ENCODE results near the gene DIPK1C. TPM values are rescaled to one million over a fixed set of nuclear protein-coding genes. Genes with fewer than 3 reads are reported as not detected.
A peak's percentile ranks its signal among the peaks of the same experiment; 100 is the strongest.

Gene DIPK1C
- total RNA-seq (2022) = not detected in 2 replicates
- percentile 8 among the genes with signal in this experiment for Bru-seq, nascent RNA
- not detected for BruChase-seq, experiment 1, labeled RNA remaining after a 2-hour chase
- BruChase-seq, experiment 2, labeled RNA remaining after a 6-hour chase = percentile 4 among the genes with signal in this experiment
- long read RNA-seq = 0 reads

- H3K9me3 Mint-ChIP-seq (ENCODE audit: unreplicated experiment) = no peaks in the 10 kb centered on the region
- H3K27ac Mint-ChIP-seq (ENCODE audit: unreplicated experiment) = no peak within 1 kb of the TSS
- intact Hi-C loops (cut with micrococcal nuclease; ENCODE audit: unreplicated experiment) = loop anchor here (10.0 kb wide), 1 partner anchor 62 kb away; no protein-coding TSS in a partner anchor
- no peaks in the 10 kb centered on the region for H3K9me3 ChIP-seq
- ChIA-PET POLR2A (no interaction called here), CTCF (no interaction called here)
- no peaks in the 10 kb centered on the region for H3K36me3 Mint-ChIP-seq (ENCODE audit: insufficient read depth, unreplicated experiment)
- H3K27me3 Mint-ChIP-seq (ENCODE audit: insufficient read depth, unreplicated experiment) = peaks cover 12% of the 10 kb centered on the region
- no peak for TF ChIP-seq CTCF (IDR thresholded peaks at IDR 0.05; ENCODE audit: insufficient read depth in 1 of 2, low read depth in 1 of 2, low read length in 1 of 2, severe bottlenecking in 1 of 2, unreplicated experiment in 1 of 2)
- no peaks in the 10 kb centered on the region for H3K36me3 ChIP-seq (ENCODE audit: control insufficient read depth, insufficient read depth, low read length)
- H3K4me3 ChIP-seq (ENCODE audit: low read depth, low read length) = peak within 1 kb of the TSS; percentile 26
- H3K4me1 ChIP-seq = no peaks in the 10 kb centered on the region
- H3K27me3 ChIP-seq (replicated peaks; ENCODE audit: control insufficient read depth, insufficient read depth, low read length) = no peaks in the 10 kb centered on the region
- H3K4me3 Mint-ChIP-seq (ENCODE audit: unreplicated experiment) = peak within 1 kb of the TSS; percentile 79
- no peak for DNase-seq
- no TSS peak for BruUV-seq (replicated peaks)
- H3K4me1 Mint-ChIP-seq (ENCODE audit: low read depth, unreplicated experiment) = no peaks in the 10 kb centered on the region
Measured at GRCh38 chr18:74457043-74457724, at the start of gene DIPK1C. Gene DIPK1C, minus strand, starts transcription at chr18:74457308. Its CDS starts 49 bp downstream, at chr18:74457259.

GRCh38 chr18:74506448-74507084 lies 49.5 kb upstream of the DIPK1C start:
- H3K9me3 Mint-ChIP-seq (ENCODE audit: unreplicated experiment) = no peaks in the 10 kb centered on the region
- POLR2A ChIA-PET = no interaction called here
- H3K4me1 Mint-ChIP-seq (ENCODE audit: low read depth, unreplicated experiment) = peaks cover 9% of the 10 kb centered on the region
- no peaks in the 10 kb centered on the region for H3K27me3 Mint-ChIP-seq (ENCODE audit: insufficient read depth, unreplicated experiment)
- CTCF ChIA-PET = no interaction called here
- H3K36me3 ChIP-seq (ENCODE audit: control insufficient read depth, insufficient read depth, low read length) = no peaks in the 10 kb centered on the region; the same call in 1 of the 2 replicates
- H3K4me1 ChIP-seq = peaks cover 17% of the 10 kb centered on the region
- BruUV-seq (replicated peaks) = no TSS peak
- no peak overlapping the region for H3K4me3 ChIP-seq (ENCODE audit: low read depth, low read length)
- H3K4me3 Mint-ChIP-seq (ENCODE audit: unreplicated experiment) = no peak overlapping the region
- peaks cover 36% of the 10 kb centered on the region for H3K36me3 Mint-ChIP-seq (ENCODE audit: insufficient read depth, unreplicated experiment)
- no peak for TF ChIP-seq CTCF (IDR thresholded peaks at IDR 0.05; ENCODE audit: insufficient read depth in 1 of 2, low read depth in 1 of 2, low read length in 1 of 2, severe bottlenecking in 1 of 2, unreplicated experiment in 1 of 2)
- intact Hi-C loops (cut with micrococcal nuclease; ENCODE audit: unreplicated experiment) = no loop called here
- H3K27ac Mint-ChIP-seq (ENCODE audit: unreplicated experiment) = no peak overlapping the region
- H3K27me3 ChIP-seq (replicated peaks; ENCODE audit: control insufficient read depth, insufficient read depth, low read length) = no peaks in the 10 kb centered on the region
- no peak for DNase-seq
- H3K9me3 ChIP-seq = no peaks in the 10 kb centered on the region

GRCh38 chr18:74505776-74506175 lies 48.7 kb upstream of the DIPK1C start:
- H3K36me3 Mint-ChIP-seq (ENCODE audit: insufficient read depth, unreplicated experiment) = peaks cover 44% of the 10 kb centered on the region
- H3K4me1 ChIP-seq = peaks cover 17% of the 10 kb centered on the region
- no peak overlapping the region for H3K27ac Mint-ChIP-seq (ENCODE audit: unreplicated experiment)
- H3K4me1 Mint-ChIP-seq (ENCODE audit: low read depth, unreplicated experiment) = peaks cover 14% of the 10 kb centered on the region
- H3K4me3 ChIP-seq (ENCODE audit: low read depth, low read length) = no peak overlapping the region
- no peak for TF ChIP-seq CTCF (IDR thresholded peaks at IDR 0.05; ENCODE audit: insufficient read depth in 1 of 2, low read depth in 1 of 2, low read length in 1 of 2, severe bottlenecking in 1 of 2, unreplicated experiment in 1 of 2)
- intact Hi-C loops (cut with micrococcal nuclease; ENCODE audit: unreplicated experiment) = no loop called here
- no peaks in the 10 kb centered on the region for H3K27me3 ChIP-seq (replicated peaks; ENCODE audit: control insufficient read depth, insufficient read depth, low read length)
- H3K36me3 ChIP-seq (ENCODE audit: control insufficient read depth, insufficient read depth, low read length) = no peaks in the 10 kb centered on the region; the same call in 1 of the 2 replicates
- ChIA-PET CTCF (no interaction called here), POLR2A (no interaction called here)
- DNase-seq = no peak
- H3K9me3 ChIP-seq = no peaks in the 10 kb centered on the region
- no peaks in the 10 kb centered on the region for H3K9me3 Mint-ChIP-seq (ENCODE audit: unreplicated experiment)
- H3K27me3 Mint-ChIP-seq (ENCODE audit: insufficient read depth, unreplicated experiment) = no peaks in the 10 kb centered on the region
- no TSS peak for BruUV-seq (replicated peaks)
- no peak overlapping the region for H3K4me3 Mint-ChIP-seq (ENCODE audit: unreplicated experiment)
